Spleen (tissue), 11 donors: ENCODE results near the gene ADRB2. TPM values are rescaled to one million over a fixed set of nuclear protein-coding genes. Genes with fewer than 3 reads are reported as not detected.

Experiments
- DNase-seq: peaks from one replicate; pipeline ENCODE4 v3.0.0-alpha.2; 2020
- H3K27ac ChIP-seq, 8 donors: fragments of 200-600 bp; sonication (generic) in 7 of 8; 1 replicate in 4 of 8; 2 replicates in 4 of 8; pipeline versions ENCODE4 v1.5.0 to v1.8.0; 2016 to 2021; ENCODE audit warnings: inconsistent platforms in 4 of 8, mild to moderate bottlenecking in 4 of 8, moderate library complexity in 1 of 8
- H3K27me3 ChIP-seq, 7 donors: fragments of 200-600 bp; sonication (generic) in 6 of 7; replicated peaks in 1 of 7; 1 replicate in 4 of 7; 2 replicates in 3 of 7; pipeline versions ENCODE4 v1.5.0 to v1.8.0; 2016 to 2021; ENCODE audit warnings: inconsistent platforms in 3 of 7, mild to moderate bottlenecking in 1 of 7
- H3K36me3 ChIP-seq, 6 donors: fragments of 200-600 bp; sonication (generic) in 5 of 6; 1 replicate in 4 of 6; 2 replicates in 2 of 6; pipeline versions ENCODE4 v1.5.0 to v1.8.0; 2016 to 2021; ENCODE audit warnings: inconsistent platforms in 2 of 6
- H3K4me1 ChIP-seq, 6 donors: fragments of 200-600 bp; sonication (generic) in 5 of 6; 1 replicate in 3 of 6; 2 replicates in 3 of 6; pipeline versions ENCODE4 v1.5.0 to v1.8.0; 2016 to 2021; ENCODE audit warnings: inconsistent platforms in 3 of 6
- H3K4me3 ChIP-seq, 8 donors: fragments of 200-600 bp; sonication (generic) in 7 of 8; 1 replicate in 4 of 8; 2 replicates in 4 of 8; pipeline versions ENCODE4 v1.5.0 to v1.8.0; 2016 to 2021; ENCODE audit warnings: inconsistent platforms in 4 of 8, mild to moderate bottlenecking in 4 of 8, moderate library complexity in 2 of 8
- H3K9me3 ChIP-seq, 8 donors: fragments of 200-600 bp; sonication (generic) in 7 of 8; 1 replicate in 4 of 8; 2 replicates in 4 of 8; pipeline versions ENCODE4 v1.5.0 to v1.8.0; 2016 to 2021; ENCODE audit warnings: inconsistent platforms in 4 of 8
- POLR2A ChIP-seq, 3 donors: fragments of 450-650 bp; IDR thresholded peaks; one replicate each; pipeline ENCODE4 v1.5.1; 2017; ENCODE audit warnings: antibody characterized with exemption in 3 of 3, mild to moderate bottlenecking in 1 of 3
- POLR2AphosphoS5 ChIP-seq, 3 donors: sonication (generic); formaldehyde crosslinking; IDR thresholded peaks; one replicate each; pipeline ENCODE4 v1.5.1; 2017; ENCODE audit warnings: antibody characterized with exemption in 3 of 3
- WGBS, 5 donors: extraction: QIAGEN DNeasy Blood & Tissue Kit in 3 of 5; methylation state at CpG; one replicate each; pipeline versions ENCODE4 v1.1.5 to v1.1.7; 2013 to 2018; 5-methylcytosine and 5-hydroxymethylcytosine counted together
- intact Hi-C: fragments of 100-400 bp; cut with DNase I; formaldehyde crosslinking; loops from one replicate; pipeline ENCODE4 v1.15.0; 2023; ENCODE audit warnings: low total_unique reads
- polyA plus RNA-seq, 3 donors: library from polyadenylated mRNA; stranded (reverse); fragments of 200-250 nt; gene quantifications; one replicate each; pipeline ENCODE4 v1.2.1, GENCODE V29; 2013
- total RNA-seq, 7 donors: library from RNA; depleted of rRNA in 3 of 7; stranded (reverse); fragments of >200 nt in 3 of 7; fragmentation: NEBNext Ultra II Directional in 4 of 7; extraction: Animal tissue kit (Norgen Biotek cat#: 25700) in 4 of 7; gene quantifications; one replicate each; pipeline versions ENCODE4 v1.1.0 to v1.2.1, GENCODE V29; 2016 to 2021
- TF ChIP-seq, protein P1 (sequence below), 11 experiments: fragments of 200-600 bp in 7 of 11; fragments of 450-650 bp in 4 of 11; sonication (generic) in 4 of 11; IDR thresholded peaks in 8 of 11; conservative IDR thresholded peaks in 3 of 11; 1 replicate in 7 of 11; 2 replicates in 4 of 11; pipeline versions ENCODE4 v1.4.0 to v1.8.0; 2016 to 2021; ENCODE audit warnings: antibody characterized with exemption in 11 of 11, inconsistent platforms in 4 of 11, mild to moderate bottlenecking in 1 of 11
- donor health status: healthy with polysubstance abuse.
- donor health status: DM: no; HTN: no; CAD: no; lungs with moderate emphysema.
- donor health status: DM: no; HTN: no; CAD: no.
- donor health status: Bipolar disorder and iron deficiency.
- donor health status: healthy.
- donor health status: DM: no; HTN: no; CAD: no.
- donor health status: DM: yes; HTN: yes; CAD: no.

ADRB2 gene
- total and polyA plus RNA-seq, 10 donors = 1.2 to 23.1 (median 9.4) TPM

DNA sequence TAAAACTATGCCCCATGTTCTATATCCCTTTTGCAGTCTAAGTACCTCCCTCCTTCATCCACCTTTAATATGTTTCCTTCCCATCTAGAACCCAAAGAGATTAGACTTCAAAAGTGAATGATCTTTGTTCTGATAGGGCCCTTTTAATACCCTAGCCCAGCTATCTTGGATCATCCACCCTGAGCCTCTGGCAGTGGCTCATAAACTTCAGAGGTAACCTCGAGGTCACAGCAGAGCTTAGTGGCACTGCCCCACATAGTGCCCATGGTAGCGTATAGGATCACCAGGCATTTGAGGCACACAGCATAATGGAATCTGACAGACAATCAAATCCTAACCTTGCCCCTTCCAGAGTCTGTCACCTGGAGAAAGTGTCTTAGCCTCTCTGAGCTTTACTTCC lies 15.8 kb downstream of the ADRB2 start:
- Histone ChIP-seq H3K27ac (peak overlapping the region in 3 of 8 donors; percentile 22 to 39 (median 24)), H3K9me3 (no peaks in the 10 kb centered on the region), H3K4me3 (no peak overlapping the region), H3K4me1 (peaks cover 0 to 88% (median 34%) of the 10 kb centered on the region in 6 donors), H3K27me3 (no peaks in the 10 kb centered on the region), H3K36me3 (peaks cover 0 to 13% (median 0%) of the 10 kb centered on the region in 6 donors)
- WGBS, 5 donors = 75 to 100% (median 95%) methylated on average over 2 of the region's 2 CpGs
- intact Hi-C loops = loop anchor here (10.0 kb wide), 1 partner anchor 113 kb away; no protein-coding TSS in a partner anchor
- no peak for DNase-seq
- TF ChIP-seq POLR2AphosphoS5 (IDR thresholded peaks at IDR 0.05) (no peak), POLR2A (IDR thresholded peaks at IDR 0.05) (no peak)
- TF ChIP-seq, protein P1, sequence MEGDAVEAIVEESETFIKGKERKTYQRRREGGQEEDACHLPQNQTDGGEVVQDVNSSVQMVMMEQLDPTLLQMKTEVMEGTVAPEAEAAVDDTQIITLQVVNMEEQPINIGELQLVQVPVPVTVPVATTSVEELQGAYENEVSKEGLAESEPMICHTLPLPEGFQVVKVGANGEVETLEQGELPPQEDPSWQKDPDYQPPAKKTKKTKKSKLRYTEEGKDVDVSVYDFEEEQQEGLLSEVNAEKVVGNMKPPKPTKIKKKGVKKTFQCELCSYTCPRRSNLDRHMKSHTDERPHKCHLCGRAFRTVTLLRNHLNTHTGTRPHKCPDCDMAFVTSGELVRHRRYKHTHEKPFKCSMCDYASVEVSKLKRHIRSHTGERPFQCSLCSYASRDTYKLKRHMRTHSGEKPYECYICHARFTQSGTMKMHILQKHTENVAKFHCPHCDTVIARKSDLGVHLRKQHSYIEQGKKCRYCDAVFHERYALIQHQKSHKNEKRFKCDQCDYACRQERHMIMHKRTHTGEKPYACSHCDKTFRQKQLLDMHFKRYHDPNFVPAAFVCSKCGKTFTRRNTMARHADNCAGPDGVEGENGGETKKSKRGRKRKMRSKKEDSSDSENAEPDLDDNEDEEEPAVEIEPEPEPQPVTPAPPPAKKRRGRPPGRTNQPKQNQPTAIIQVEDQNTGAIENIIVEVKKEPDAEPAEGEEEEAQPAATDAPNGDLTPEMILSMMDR (IDR thresholded peaks at IDR 0.05 in 8 of 11, conservative IDR thresholded peaks at IDR 0.05 in 3 of 11) = no peak

DNA sequence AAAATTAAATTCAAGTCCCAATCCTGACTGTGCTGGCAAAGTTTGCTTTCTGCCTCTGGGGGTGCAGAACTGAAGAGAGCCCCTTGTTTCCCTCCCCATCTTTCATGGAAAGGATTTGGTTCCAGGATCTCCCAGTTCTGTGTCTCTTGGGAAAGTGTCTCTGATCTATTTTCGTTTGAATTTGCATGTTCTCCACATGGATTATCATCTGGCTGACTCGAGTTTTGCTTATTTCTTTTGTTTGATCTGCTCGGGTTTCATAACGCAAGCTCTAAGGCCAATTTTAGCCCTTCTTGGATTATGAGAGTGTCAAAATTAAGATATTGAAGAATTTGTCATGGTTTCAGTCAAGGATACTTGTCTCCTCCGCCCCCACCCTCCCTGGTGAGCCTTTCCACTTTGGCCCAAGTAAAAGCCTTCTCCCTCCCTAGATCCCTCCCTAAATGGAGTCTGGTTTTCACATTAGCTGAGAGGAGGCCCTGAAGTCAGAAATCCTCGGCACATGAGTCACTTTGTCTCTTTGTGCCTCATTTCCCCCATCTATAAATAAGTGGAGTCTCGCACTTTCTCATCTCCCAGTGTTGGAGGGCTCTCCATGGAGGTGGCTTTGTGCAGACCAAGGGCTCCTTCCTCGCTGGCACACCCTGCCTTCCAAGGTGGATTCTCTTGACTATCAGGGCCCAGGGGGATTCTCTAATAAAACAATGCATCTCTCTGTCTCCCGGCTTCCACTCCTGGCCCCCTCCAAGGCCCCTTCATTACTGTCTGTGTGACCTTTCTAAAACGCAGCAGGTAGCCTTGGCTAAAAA lies 17.3 kb downstream of the ADRB2 start:
- intact Hi-C loops = loop anchor here (10.0 kb wide), 1 partner anchor 111 kb away; no protein-coding TSS in a partner anchor
- H3K27ac ChIP-seq = peak overlapping the region in 4 of 8 donors; percentile 13 to 62 (median 37)

DNA sequence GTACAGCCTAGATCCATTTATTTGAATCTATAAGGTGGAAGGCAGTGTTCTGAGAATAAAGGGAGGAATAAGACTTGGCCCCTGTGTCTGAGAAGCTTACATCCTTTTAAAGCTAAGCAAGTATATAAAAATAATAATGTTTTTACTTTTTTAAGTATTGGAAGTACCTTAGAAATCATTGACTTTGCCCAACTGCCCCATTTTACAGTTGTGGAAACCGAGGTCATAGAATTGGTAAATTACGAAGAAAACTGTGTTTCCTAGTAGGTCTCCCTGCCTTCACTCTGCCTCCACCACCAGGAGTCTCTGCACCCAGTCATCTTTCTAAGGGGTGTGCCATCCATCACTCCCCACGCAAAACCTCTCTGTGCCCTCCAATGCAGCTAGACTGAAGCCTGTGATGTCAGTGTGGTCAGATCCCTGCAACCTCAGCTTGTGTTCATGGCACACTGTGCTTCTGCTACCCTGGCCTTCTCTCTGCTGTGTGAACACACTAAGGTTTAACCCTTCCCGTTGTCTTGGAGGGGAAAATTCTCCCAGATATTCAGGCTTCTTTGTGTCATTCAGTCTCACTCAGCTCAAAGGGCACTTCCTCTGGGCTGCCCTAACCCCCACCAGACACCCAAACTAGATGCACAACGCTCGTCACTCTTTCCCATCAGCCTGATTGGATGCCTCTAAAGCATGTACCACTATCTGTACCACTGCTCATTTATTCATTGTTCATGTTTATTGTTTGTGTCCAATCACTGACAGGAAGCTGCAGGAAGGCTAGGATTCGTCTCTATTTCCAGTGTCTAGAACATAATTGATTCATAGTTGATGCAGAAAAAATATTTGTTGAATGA lies 18.2 kb downstream of the ADRB2 start:
- TF ChIP-seq POLR2A (IDR thresholded peaks at IDR 0.05) (no peak), POLR2AphosphoS5 (IDR thresholded peaks at IDR 0.05) (peak in 1 of 3 donors; percentile 9)
- TF ChIP-seq, protein P1 (IDR thresholded peaks at IDR 0.05 in 8 of 11, conservative IDR thresholded peaks at IDR 0.05 in 3 of 11) = peak in 2 of 11 experiments; percentile 10 to 11
- H3K4me3 ChIP-seq = no peak overlapping the region
- DNase-seq = no peak
- H3K36me3 ChIP-seq = peaks cover 0 to 5% (median 0%) of the 10 kb centered on the region in 6 donors
- H3K27me3 ChIP-seq = no peaks in the 10 kb centered on the region
- WGBS, 5 donors = 73 to 87% (median 84%) methylated on average over 7 of the region's 7 CpGs
- H3K9me3 ChIP-seq = no peaks in the 10 kb centered on the region
- peak overlapping the region in 4 of 8 donors; percentile 13 to 72 (median 54) for H3K27ac ChIP-seq
- intact Hi-C loops = loop anchor here (10.0 kb wide), 1 partner anchor 110 kb away; no protein-coding TSS in a partner anchor
- peaks cover 8 to 90% (median 45%) of the 10 kb centered on the region in 6 donors for H3K4me1 ChIP-seq

More for the DNA sequence above, 17.3 kb downstream of the ADRB2 start:
- H3K9me3 ChIP-seq = no peaks in the 10 kb centered on the region
- H3K27me3 ChIP-seq = no peaks in the 10 kb centered on the region
- WGBS, 5 donors = 75 to 90% (median 85%) methylated on average over 10 of the region's 10 CpGs
- no peak for TF ChIP-seq POLR2A (IDR thresholded peaks at IDR 0.05)
- no peak for TF ChIP-seq POLR2AphosphoS5 (IDR thresholded peaks at IDR 0.05)
- TF ChIP-seq, protein P1 (IDR thresholded peaks at IDR 0.05 in 8 of 11, conservative IDR thresholded peaks at IDR 0.05 in 3 of 11) = no peak
- H3K4me1 ChIP-seq = peaks cover 0 to 87% (median 36%) of the 10 kb centered on the region in 6 donors
- DNase-seq = no peak
- H3K4me3 ChIP-seq = no peak overlapping the region
- peaks cover 0 to 7% (median 0%) of the 10 kb centered on the region in 6 donors for H3K36me3 ChIP-seq
